MM.1S (cell line): ENCODE results near the gene PNLIPRP1.

Experiments used
- DNase-seq: peaks from one replicate; pipeline ENCODE4 v3.0.0-alpha.2; 2015
- H2AFZ ChIP-seq: fragments of 300-600 bp; sonication (generic); 2 replicates; pipeline ENCODE4 v1.6.0; 2016; ENCODE audit warnings: antibody characterized with exemption, low read length
- H3F3A ChIP-seq: fragments of 300-600 bp; sonication (generic); 2 replicates; pipeline ENCODE4 v1.6.1; 2016; ENCODE audit warnings: mild to moderate bottlenecking, antibody characterized with exemption, low read length, moderate library complexity, mixed read lengths; ENCODE audit not compliant: insufficient read depth
- H3K27ac ChIP-seq: fragments of 300-600 bp; sonication (generic); 2 replicates; pipeline ENCODE4 v1.5.1; 2016; ENCODE audit warnings: mild to moderate bottlenecking, low read length
- H3K27me3 ChIP-seq: fragments of 300-600 bp; sonication (generic); replicated peaks from 2 replicates; pipeline ENCODE4 v1.6.0; 2016; ENCODE audit warnings: low read length; ENCODE audit not compliant: insufficient read depth
- H3K36me3 ChIP-seq: fragments of 300-600 bp; sonication (generic); replicated peaks from 2 replicates; pipeline ENCODE4 v1.6.1; 2016; ENCODE audit warnings: mild to moderate bottlenecking, low read length, mixed read lengths; ENCODE audit not compliant: insufficient read depth
- H3K4me1 ChIP-seq: fragments of 300-600 bp; sonication (generic); 2 replicates; pipeline ENCODE4 v1.6.1; 2016; ENCODE audit warnings: low read length, mixed read lengths
- H3K4me2 ChIP-seq: fragments of 300-600 bp; sonication (generic); 2 replicates; pipeline ENCODE4 v1.6.0; 2016; ENCODE audit warnings: low read depth, low read length
- H3K4me3 ChIP-seq: fragments of 300-600 bp; sonication (generic); 2 replicates; pipeline ENCODE4 v1.5.1; 2016; ENCODE audit warnings: low read length, mixed read lengths
- H3K79me2 ChIP-seq: fragments of 300-600 bp; sonication (generic); 2 replicates; pipeline ENCODE4 v1.6.1; 2016; ENCODE audit warnings: mixed run types, low read length, mixed read lengths
- H3K9ac ChIP-seq: fragments of 300-600 bp; sonication (generic); 2 replicates; pipeline ENCODE4 v1.6.1; 2016; ENCODE audit warnings: low read length, mixed read lengths
- H3K9me2 ChIP-seq: fragments of 300-600 bp; sonication (generic); replicated peaks from 2 replicates; pipeline ENCODE4 v1.6.1; 2016; ENCODE audit warnings: mild to moderate bottlenecking, low read length, mixed read lengths; ENCODE audit not compliant: insufficient read depth
- H3K9me3 ChIP-seq: fragments of 300-600 bp; sonication (generic); replicated peaks from 2 replicates; pipeline ENCODE4 v1.6.1; 2016; ENCODE audit warnings: mild to moderate bottlenecking, low read length, mixed read lengths; ENCODE audit not compliant: insufficient read depth
- H4K20me1 ChIP-seq: fragments of 300-600 bp; sonication (generic); 2 replicates; pipeline ENCODE4 v1.6.1; 2016; ENCODE audit warnings: mild to moderate bottlenecking, low read length, moderate library complexity, mixed read lengths; ENCODE audit not compliant: insufficient read depth
- EZH2 ChIP-seq: fragments of 300-600 bp; sonication (generic); optimal IDR thresholded peaks from 2 replicates; pipeline ENCODE3; 2017; ENCODE audit warnings: low read depth, mild to moderate bottlenecking, antibody characterized with exemption, low read length, mixed read lengths
- EZH2phosphoT487 ChIP-seq: fragments of 300-600 bp; sonication (generic); IDR thresholded peaks from 2 replicates; pipeline ENCODE4 v1.6.1; 2018; ENCODE audit warnings: antibody characterized with exemption, low read length
- TF ChIP-seq, protein P1 (sequence below): fragments of 300-600 bp; sonication (generic); IDR thresholded peaks from 2 replicates; pipeline ENCODE4 v1.5.1; 2016; ENCODE audit warnings: antibody characterized with exemption, low read length, mixed read lengths

The PNLIPRP1 gene

DNA sequence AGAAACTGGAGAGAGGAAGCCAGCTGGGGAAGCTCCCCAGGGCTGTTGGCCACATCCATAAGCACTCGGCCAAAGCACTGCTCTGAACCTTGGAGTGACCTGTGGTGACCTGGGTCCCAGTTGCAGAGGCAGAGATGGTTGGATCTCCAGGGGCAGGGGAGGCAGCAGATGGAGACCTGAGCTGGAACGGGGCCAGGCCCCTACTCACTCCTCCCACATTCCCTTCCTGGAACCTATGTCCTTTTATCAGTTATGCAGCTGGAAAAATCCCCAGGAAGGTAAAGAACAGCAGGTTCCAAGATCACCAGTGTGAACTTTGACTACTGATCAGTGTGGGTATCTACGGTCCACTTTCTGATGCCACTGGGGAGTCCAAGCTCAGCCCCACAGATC lies 20.4 kb downstream of the PNLIPRP1 start:
- H4K20me1 ChIP-seq, result no peaks in the 10 kb centered on the region
- DNase-seq, result no peak
- TF ChIP-seq EZH2phosphoT487, result no peak
- no peak for TF ChIP-seq EZH2
- TF ChIP-seq, protein P1, sequence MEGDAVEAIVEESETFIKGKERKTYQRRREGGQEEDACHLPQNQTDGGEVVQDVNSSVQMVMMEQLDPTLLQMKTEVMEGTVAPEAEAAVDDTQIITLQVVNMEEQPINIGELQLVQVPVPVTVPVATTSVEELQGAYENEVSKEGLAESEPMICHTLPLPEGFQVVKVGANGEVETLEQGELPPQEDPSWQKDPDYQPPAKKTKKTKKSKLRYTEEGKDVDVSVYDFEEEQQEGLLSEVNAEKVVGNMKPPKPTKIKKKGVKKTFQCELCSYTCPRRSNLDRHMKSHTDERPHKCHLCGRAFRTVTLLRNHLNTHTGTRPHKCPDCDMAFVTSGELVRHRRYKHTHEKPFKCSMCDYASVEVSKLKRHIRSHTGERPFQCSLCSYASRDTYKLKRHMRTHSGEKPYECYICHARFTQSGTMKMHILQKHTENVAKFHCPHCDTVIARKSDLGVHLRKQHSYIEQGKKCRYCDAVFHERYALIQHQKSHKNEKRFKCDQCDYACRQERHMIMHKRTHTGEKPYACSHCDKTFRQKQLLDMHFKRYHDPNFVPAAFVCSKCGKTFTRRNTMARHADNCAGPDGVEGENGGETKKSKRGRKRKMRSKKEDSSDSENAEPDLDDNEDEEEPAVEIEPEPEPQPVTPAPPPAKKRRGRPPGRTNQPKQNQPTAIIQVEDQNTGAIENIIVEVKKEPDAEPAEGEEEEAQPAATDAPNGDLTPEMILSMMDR, result no peak
- no peaks in the 10 kb centered on the region for H3K9me2 ChIP-seq
- no peak overlapping the region for H3K9ac ChIP-seq
- no peak overlapping the region for H2AFZ ChIP-seq
- H3K9me3 ChIP-seq, result no peaks in the 10 kb centered on the region
- H3K27me3 ChIP-seq, result no peaks in the 10 kb centered on the region
- no peaks in the 10 kb centered on the region for H3K79me2 ChIP-seq
- H3K4me3 ChIP-seq, result no peak overlapping the region
- no peak overlapping the region for H3K27ac ChIP-seq
- no peaks in the 10 kb centered on the region for H3F3A ChIP-seq
- no peak overlapping the region for H3K4me2 ChIP-seq
- no peaks in the 10 kb centered on the region for H3K36me3 ChIP-seq
- H3K4me1 ChIP-seq, result no peaks in the 10 kb centered on the region

DNA sequence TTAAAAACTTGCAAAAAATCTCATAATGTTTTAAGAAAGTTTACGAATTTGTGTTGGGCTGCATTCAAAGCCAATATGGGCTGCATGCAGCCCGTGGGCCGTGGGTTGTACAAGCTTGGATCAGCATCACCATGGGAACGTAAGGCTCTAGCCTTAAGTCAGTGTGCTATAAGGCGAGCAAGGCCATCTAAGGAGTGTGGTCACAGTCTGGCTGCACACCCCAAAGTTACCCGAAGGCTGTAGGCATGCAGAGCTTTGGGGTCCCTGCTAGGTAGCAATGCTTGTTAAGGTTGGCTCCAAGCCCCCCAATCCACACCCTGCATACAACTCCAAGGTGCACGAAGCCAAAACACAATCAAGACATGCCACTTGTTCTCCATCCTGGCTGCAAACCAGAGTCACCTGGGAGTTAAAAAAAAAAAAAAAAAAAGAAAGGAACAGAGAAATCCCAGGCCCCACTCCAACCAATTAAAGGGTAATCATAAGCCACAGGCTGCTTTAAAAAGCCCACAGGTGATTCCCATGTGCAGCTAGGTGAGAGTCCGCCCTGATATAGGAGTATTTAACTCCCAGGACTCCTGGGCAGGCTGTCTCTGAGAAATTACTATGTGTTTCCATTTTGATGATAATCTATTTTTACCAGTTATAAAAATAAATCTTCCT lies 21.5 kb downstream of the PNLIPRP1 start:
- Histone ChIP-seq H3K36me3 (no peaks in the 10 kb centered on the region), H3K4me1 (no peaks in the 10 kb centered on the region), H3K4me2 (no peak overlapping the region), H3K4me3 (no peak overlapping the region), H3F3A (no peaks in the 10 kb centered on the region), H3K9ac (no peak overlapping the region), H3K27ac (no peak overlapping the region), H3K9me2 (no peaks in the 10 kb centered on the region), H2AFZ (no peak overlapping the region), H4K20me1 (no peaks in the 10 kb centered on the region), H3K27me3 (no peaks in the 10 kb centered on the region), H3K9me3 (no peaks in the 10 kb centered on the region), H3K79me2 (no peaks in the 10 kb centered on the region)
- no peak for DNase-seq
- TF ChIP-seq, protein P1, result no peak
- TF ChIP-seq EZH2 (no peak), EZH2phosphoT487 (no peak)

DNA sequence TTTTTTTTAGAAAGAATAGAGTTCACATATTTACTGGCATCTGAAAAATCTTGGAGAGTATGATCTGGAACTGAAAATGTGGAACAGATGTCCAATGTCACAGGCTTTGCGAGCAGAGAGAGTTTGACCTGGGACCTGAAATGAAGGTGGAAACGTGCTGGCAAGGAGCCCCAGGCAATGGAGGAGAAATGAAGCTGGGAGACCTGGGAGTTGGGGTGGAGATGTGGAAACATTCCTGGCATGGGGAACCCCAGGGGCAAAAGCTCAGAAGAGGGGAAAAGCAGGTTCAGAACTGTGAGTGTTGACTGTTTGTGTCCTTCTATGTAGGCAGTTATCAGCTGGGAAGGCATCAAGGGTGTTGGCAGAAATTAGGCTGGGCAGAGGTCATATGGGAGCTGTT lies 22.7 kb downstream of the PNLIPRP1 start:
- H3K9me2 ChIP-seq, result no peaks in the 10 kb centered on the region
- H3K4me1 ChIP-seq, result no peaks in the 10 kb centered on the region
- no peak overlapping the region for H3K27ac ChIP-seq
- no peak overlapping the region for H3K4me3 ChIP-seq
- H3K4me2 ChIP-seq, result no peak overlapping the region
- DNase-seq, result no peak
- H3K27me3 ChIP-seq, result no peaks in the 10 kb centered on the region
- no peak overlapping the region for H2AFZ ChIP-seq
- H3K36me3 ChIP-seq, result no peaks in the 10 kb centered on the region
- no peaks in the 10 kb centered on the region for H3K9me3 ChIP-seq
- H3K9ac ChIP-seq, result no peak overlapping the region
- H3F3A ChIP-seq, result no peaks in the 10 kb centered on the region
- no peaks in the 10 kb centered on the region for H3K79me2 ChIP-seq
- TF ChIP-seq EZH2phosphoT487, result no peak
- TF ChIP-seq, protein P1, result no peak
- no peaks in the 10 kb centered on the region for H4K20me1 ChIP-seq
